ENCODE results near the gene CDH4. TPM values are rescaled to one million over a fixed set of nuclear protein-coding genes. Genes with fewer than 3 reads are reported as not detected.

CDH4 gene
- total RNA-seq, 1 experiment from 2014 or later, result not detected

DNA sequence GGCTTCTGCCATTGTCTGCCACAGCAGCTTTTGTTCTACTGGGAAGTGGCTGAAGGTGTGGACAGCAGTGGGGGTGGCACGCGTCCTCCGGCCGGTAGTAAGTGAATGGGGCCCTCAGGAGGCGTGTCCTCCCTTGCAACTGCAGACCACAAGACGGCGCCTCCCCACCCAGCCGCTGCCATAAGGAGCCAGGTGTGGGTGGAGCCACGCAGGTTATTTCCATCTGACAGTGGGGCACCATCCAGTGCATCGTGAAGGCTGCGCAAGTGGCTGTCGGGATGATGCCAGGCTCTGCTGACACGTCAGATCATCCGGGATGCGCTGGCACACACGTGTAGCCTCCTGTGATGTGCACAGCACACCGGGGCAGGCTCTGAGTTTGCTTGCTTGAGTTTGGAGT, 379.7 kb downstream of the CDH4 start:
- H3K27ac Mint-ChIP-seq (ENCODE audit: unreplicated experiment), result no peak overlapping the region
- TF ChIP-seq, protein P1, sequence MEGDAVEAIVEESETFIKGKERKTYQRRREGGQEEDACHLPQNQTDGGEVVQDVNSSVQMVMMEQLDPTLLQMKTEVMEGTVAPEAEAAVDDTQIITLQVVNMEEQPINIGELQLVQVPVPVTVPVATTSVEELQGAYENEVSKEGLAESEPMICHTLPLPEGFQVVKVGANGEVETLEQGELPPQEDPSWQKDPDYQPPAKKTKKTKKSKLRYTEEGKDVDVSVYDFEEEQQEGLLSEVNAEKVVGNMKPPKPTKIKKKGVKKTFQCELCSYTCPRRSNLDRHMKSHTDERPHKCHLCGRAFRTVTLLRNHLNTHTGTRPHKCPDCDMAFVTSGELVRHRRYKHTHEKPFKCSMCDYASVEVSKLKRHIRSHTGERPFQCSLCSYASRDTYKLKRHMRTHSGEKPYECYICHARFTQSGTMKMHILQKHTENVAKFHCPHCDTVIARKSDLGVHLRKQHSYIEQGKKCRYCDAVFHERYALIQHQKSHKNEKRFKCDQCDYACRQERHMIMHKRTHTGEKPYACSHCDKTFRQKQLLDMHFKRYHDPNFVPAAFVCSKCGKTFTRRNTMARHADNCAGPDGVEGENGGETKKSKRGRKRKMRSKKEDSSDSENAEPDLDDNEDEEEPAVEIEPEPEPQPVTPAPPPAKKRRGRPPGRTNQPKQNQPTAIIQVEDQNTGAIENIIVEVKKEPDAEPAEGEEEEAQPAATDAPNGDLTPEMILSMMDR (IDR thresholded peaks at IDR 0.05; ENCODE audit: insufficient read depth in 1 of 2, low read depth in 1 of 2, low read length in 1 of 2, severe bottlenecking in 1 of 2, unreplicated experiment in 1 of 2), result no peak
- H3K4me3 ChIP-seq (ENCODE audit: low read depth, low read length), result no peak overlapping the region
- no peaks in the 10 kb centered on the region for H3K9me3 Mint-ChIP-seq (ENCODE audit: unreplicated experiment)
- H3K36me3 ChIP-seq (ENCODE audit: control insufficient read depth, insufficient read depth, low read length), result no peaks in the 10 kb centered on the region
- intact Hi-C loops (cut with micrococcal nuclease; ENCODE audit: unreplicated experiment), result no loop called here
- no peaks in the 10 kb centered on the region for H3K27me3 ChIP-seq (replicated peaks; ENCODE audit: control insufficient read depth, insufficient read depth, low read length)
- H3K4me1 Mint-ChIP-seq (ENCODE audit: low read depth, unreplicated experiment), result no peaks in the 10 kb centered on the region
- ChIA-PET POLR2A (no interaction called here), CTCF (no interaction called here)
- no peak for DNase-seq
- no peak overlapping the region for H3K4me3 Mint-ChIP-seq (ENCODE audit: unreplicated experiment)
- peaks cover 35% of the 10 kb centered on the region for H3K27me3 Mint-ChIP-seq (ENCODE audit: insufficient read depth, unreplicated experiment)
- no TSS peak for BruUV-seq (replicated peaks)
- no peaks in the 10 kb centered on the region for H3K9me3 ChIP-seq
- no peaks in the 10 kb centered on the region for H3K4me1 ChIP-seq
- H3K36me3 Mint-ChIP-seq (ENCODE audit: insufficient read depth, unreplicated experiment), result no peaks in the 10 kb centered on the region

DNA sequence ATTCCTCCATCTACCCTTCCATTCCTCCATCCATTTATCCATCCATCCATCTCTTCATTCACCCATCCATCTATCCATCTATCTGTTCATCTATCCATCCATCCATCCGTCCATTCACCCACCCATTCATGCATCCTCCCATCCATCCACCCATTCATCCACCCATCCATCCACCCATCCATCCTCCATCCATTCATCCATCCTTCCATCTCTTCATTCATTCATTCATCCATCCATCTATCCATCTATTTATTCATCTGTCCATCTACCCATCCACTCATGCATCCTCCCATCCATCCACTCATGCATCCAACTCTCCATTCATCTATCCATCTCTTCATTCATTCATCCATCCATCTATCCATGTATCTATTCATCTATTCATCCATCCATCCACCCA, 380.9 kb downstream of the CDH4 start:
- H3K27me3 ChIP-seq (replicated peaks; ENCODE audit: control insufficient read depth, insufficient read depth, low read length), result no peaks in the 10 kb centered on the region; the same call in 1 of the 2 replicates
- H3K4me3 Mint-ChIP-seq (ENCODE audit: unreplicated experiment), result no peak overlapping the region
- BruUV-seq (replicated peaks), result no TSS peak
- POLR2A ChIA-PET, result no interaction called here
- no peak overlapping the region for H3K27ac Mint-ChIP-seq (ENCODE audit: unreplicated experiment)
- no peaks in the 10 kb centered on the region for H3K9me3 ChIP-seq
- no peaks in the 10 kb centered on the region for H3K36me3 ChIP-seq (ENCODE audit: control insufficient read depth, insufficient read depth, low read length)
- H3K27me3 Mint-ChIP-seq (ENCODE audit: insufficient read depth, unreplicated experiment), result peaks cover 38% of the 10 kb centered on the region
- H3K4me3 ChIP-seq (ENCODE audit: low read depth, low read length), result no peak overlapping the region
- CTCF ChIA-PET, result no interaction called here
- no peak for DNase-seq
- no peaks in the 10 kb centered on the region for H3K4me1 ChIP-seq
- intact Hi-C loops (cut with micrococcal nuclease; ENCODE audit: unreplicated experiment), result no loop called here
- TF ChIP-seq, protein P1 (IDR thresholded peaks at IDR 0.05; ENCODE audit: insufficient read depth in 1 of 2, low read depth in 1 of 2, low read length in 1 of 2, severe bottlenecking in 1 of 2, unreplicated experiment in 1 of 2), result no peak
- no peaks in the 10 kb centered on the region for H3K9me3 Mint-ChIP-seq (ENCODE audit: unreplicated experiment)
- H3K4me1 Mint-ChIP-seq (ENCODE audit: low read depth, unreplicated experiment), result no peaks in the 10 kb centered on the region
- no peaks in the 10 kb centered on the region for H3K36me3 Mint-ChIP-seq (ENCODE audit: insufficient read depth, unreplicated experiment)

DNA sequence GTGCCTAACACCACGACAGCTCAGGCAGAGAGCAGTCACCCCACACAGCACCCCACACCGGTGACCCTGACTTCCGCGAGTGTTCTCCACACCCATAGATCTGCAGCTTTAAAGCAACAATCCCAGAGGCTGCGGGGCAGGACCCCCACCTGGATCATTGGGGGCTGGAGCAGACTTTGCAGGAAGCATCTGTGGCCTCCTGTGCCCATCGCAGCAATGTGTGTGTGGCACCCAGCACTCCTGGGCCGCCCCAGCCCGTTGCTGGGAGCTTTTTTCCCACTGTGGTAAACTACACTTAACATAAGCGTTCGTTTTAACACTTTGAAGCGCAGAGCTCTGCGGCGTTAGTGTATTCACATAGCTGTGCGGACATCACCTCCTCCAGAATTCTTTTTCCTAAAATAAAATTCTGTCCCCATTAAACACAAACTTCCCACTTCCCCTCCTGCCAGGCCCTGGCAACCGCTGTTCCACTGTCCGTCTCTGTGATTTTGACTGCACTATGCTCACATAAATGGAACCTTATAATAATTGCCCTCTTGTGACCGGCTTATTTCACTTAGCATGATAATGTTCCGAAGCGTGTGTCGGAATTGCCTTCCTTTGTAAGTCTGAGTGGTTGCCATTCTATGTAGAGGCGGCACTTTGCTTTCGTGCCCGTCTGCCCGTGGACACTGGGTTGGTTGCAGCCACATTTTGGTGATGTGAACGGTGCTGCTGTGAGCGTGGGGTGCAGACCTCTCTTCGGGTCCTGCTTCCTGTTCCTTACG, 382.5 kb downstream of the CDH4 start:
- TF ChIP-seq, protein P1 (IDR thresholded peaks at IDR 0.05; ENCODE audit: insufficient read depth in 1 of 2, low read depth in 1 of 2, low read length in 1 of 2, severe bottlenecking in 1 of 2, unreplicated experiment in 1 of 2), result no peak
- Mint-ChIP-seq H3K36me3 (ENCODE audit: insufficient read depth, unreplicated experiment) (no peaks in the 10 kb centered on the region), H3K4me3 (ENCODE audit: unreplicated experiment) (no peak overlapping the region), H3K27ac (ENCODE audit: unreplicated experiment) (no peak overlapping the region), H3K27me3 (ENCODE audit: insufficient read depth, unreplicated experiment) (peaks cover 47% of the 10 kb centered on the region), H3K9me3 (ENCODE audit: unreplicated experiment) (no peaks in the 10 kb centered on the region), H3K4me1 (ENCODE audit: low read depth, unreplicated experiment) (no peaks in the 10 kb centered on the region)
- H3K4me3 ChIP-seq (ENCODE audit: low read depth, low read length), result no peak overlapping the region
- no peaks in the 10 kb centered on the region for H3K36me3 ChIP-seq (ENCODE audit: control insufficient read depth, insufficient read depth, low read length)
- POLR2A ChIA-PET, result no interaction called here
- no peak for DNase-seq
- CTCF ChIA-PET, result no interaction called here
- no peaks in the 10 kb centered on the region for H3K9me3 ChIP-seq
- intact Hi-C loops (cut with micrococcal nuclease; ENCODE audit: unreplicated experiment), result no loop called here
- H3K4me1 ChIP-seq, result no peaks in the 10 kb centered on the region
- H3K27me3 ChIP-seq (replicated peaks; ENCODE audit: control insufficient read depth, insufficient read depth, low read length), result no peaks in the 10 kb centered on the region; the same call in none of the 2 replicates
- BruUV-seq (replicated peaks), result no TSS peak
